WTC11 (cell line): ENCODE data around the gene ERAS. TPM values are rescaled to one million over a fixed set of nuclear protein-coding genes. Genes with fewer than 3 reads are reported as not detected.
"Not testable (repeated sequence)": the region's sequence is repeated elsewhere in the genome, so short reads cannot be mapped to it uniquely, and the experiment has no call there.

Experiments
- ATAC-seq: fragments of 200-7000 bp; cut with Tn5 transposase; 2 replicates; pipeline ENCODE4 v1.10.0; 2021; ENCODE audit warnings: mild to moderate bottlenecking, moderate library complexity
- CTCF ChIA-PET: fragments of 300-600 bp; sonication (Branson Sonifier 250); formaldehyde crosslinking; loops from one replicate; lab custom pipeline; 2021; ENCODE audit warnings: antibody characterized with exemption; lab: Charles Lee
- POLR2A ChIA-PET: fragments of 350-600 bp; sonication (Branson Sonifier 250); formaldehyde crosslinking; loops from one replicate; lab custom pipeline; 2021; ENCODE audit warnings: antibody characterized with exemption; lab: Charles Lee
- DNase-seq: peaks from one replicate; pipeline ENCODE4 v3.0.0; 2021; ENCODE audit warnings: low spot score
- H3K27ac Mint-ChIP-seq: 2 replicates; pipeline ENCODE4 v1.8.0; 2021; ENCODE audit warnings: mixed read lengths
- H3K27me3 Mint-ChIP-seq: 2 replicates; pipeline ENCODE4 v1.8.0; 2021; ENCODE audit warnings: low read depth, mild to moderate bottlenecking, moderate library complexity, mixed read lengths
- H3K36me3 Mint-ChIP-seq: 2 replicates; pipeline ENCODE4 v1.8.0; 2021; ENCODE audit warnings: mixed read lengths
- H3K4me1 Mint-ChIP-seq: 2 replicates; pipeline ENCODE4 v1.8.0; 2022; ENCODE audit warnings: mixed read lengths
- H3K4me3 Mint-ChIP-seq: 2 replicates; pipeline ENCODE4 v1.8.0; 2021; ENCODE audit warnings: mild to moderate bottlenecking, moderate library complexity, mixed read lengths
- H3K9me3 Mint-ChIP-seq: 2 replicates; pipeline ENCODE4 v1.8.0; 2021; ENCODE audit warnings: mixed read lengths
- ATF6 ChIP-seq: sonication (generic); formaldehyde crosslinking; IDR thresholded peaks from 2 replicates; pipeline ENCODE4 v1.8.1; 2023; ENCODE audit warnings: mild to moderate bottlenecking, missing genetic modification reagents
- CBFB ChIP-seq: sonication (generic); formaldehyde crosslinking; IDR thresholded peaks from 2 replicates; pipeline ENCODE4 v1.8.1; 2022; ENCODE audit warnings: mild to moderate bottlenecking, low read depth, missing genetic modification reagents
- CDX4 ChIP-seq: fragments of 250-450 bp; sonication (Bioruptor Pico); IDR thresholded peaks from 2 replicates; pipeline ENCODE4 v1.9.0; 2021; ENCODE audit warnings: moderate library complexity, mild to moderate bottlenecking, inconsistent platforms, borderline replicate concordance
- E2F4 ChIP-seq: sonication (generic); formaldehyde crosslinking; IDR thresholded peaks from 2 replicates; pipeline ENCODE4 v1.8.1; 2022; ENCODE audit warnings: low read depth, mild to moderate bottlenecking, moderate library complexity, missing genetic modification reagents, borderline replicate concordance
- ETV6 ChIP-seq: sonication (generic); formaldehyde crosslinking; IDR thresholded peaks from 2 replicates; pipeline ENCODE4 v1.8.1; 2022; ENCODE audit warnings: mild to moderate bottlenecking, missing genetic modification reagents
- JAZF1 ChIP-seq: fragments of 250-450 bp; sonication (Bioruptor Pico); IDR thresholded peaks from 2 replicates; pipeline ENCODE4 v1.9.0; 2021; ENCODE audit warnings: moderate library complexity, mild to moderate bottlenecking, inconsistent platforms
- NFYB ChIP-seq: sonication (generic); formaldehyde crosslinking; conservative IDR thresholded peaks from 2 replicates; pipeline ENCODE4 v1.8.0; 2022; ENCODE audit warnings: low read depth, missing genetic modification reagents
- NR1H2 ChIP-seq: sonication (generic); formaldehyde crosslinking; IDR thresholded peaks from 2 replicates; pipeline ENCODE4 v1.9.0; 2021; ENCODE audit warnings: mild to moderate bottlenecking, moderate library complexity, missing genetic modification reagents
- SMAD4 ChIP-seq: sonication (generic); formaldehyde crosslinking; IDR thresholded peaks from 2 replicates; pipeline ENCODE4 v1.8.0; 2022; ENCODE audit warnings: mild to moderate bottlenecking, missing genetic modification reagents
- ZNF219 ChIP-seq: sonication (generic); formaldehyde crosslinking; IDR thresholded peaks from 2 replicates; pipeline ENCODE4 v1.8.0; 2023; ENCODE audit warnings: missing genetic modification reagents, mild to moderate bottlenecking, borderline replicate concordance
- ZNF317 ChIP-seq: sonication (generic); formaldehyde crosslinking; IDR thresholded peaks from 2 replicates; pipeline ENCODE4 v1.8.1; 2023; ENCODE audit warnings: low read depth, mild to moderate bottlenecking, moderate library complexity, missing genetic modification reagents, borderline replicate concordance
- ZNF396 ChIP-seq: fragments of 250-450 bp; sonication (Bioruptor Pico); IDR thresholded peaks from 2 replicates; pipeline ENCODE4 v1.8.0; 2021; ENCODE audit warnings: mild to moderate bottlenecking, moderate library complexity, borderline replicate concordance
- ZSCAN18 ChIP-seq: fragments of 250-450 bp; sonication (Bioruptor Pico); IDR thresholded peaks from 2 replicates; pipeline ENCODE4 v2.1.2; 2022; ENCODE audit warnings: mild to moderate bottlenecking, moderate library complexity
- total RNA-seq: library from RNA; stranded (reverse); gene quantifications from 3 replicates; pipeline ENCODE4 v1.2.3, GENCODE V29; 2021

Gene ERAS
- total RNA-seq, 1 experiment from 2014 or later: not detected

- ChIA-PET CTCF (no interaction called here), POLR2A (no interaction called here)
- peaks cover 7% of the 10 kb centered on the region; the same call in 1 of the 2 replicates for H3K4me1 Mint-ChIP-seq
- H3K4me3 Mint-ChIP-seq: no peak overlapping the region
- no peaks in the 10 kb centered on the region for H3K36me3 Mint-ChIP-seq
- DNase-seq (no peak), ATAC-seq (no peak)
- H3K27me3 Mint-ChIP-seq: peaks cover 4% of the 10 kb centered on the region
- no peak overlapping the region for H3K27ac Mint-ChIP-seq
- TF ChIP-seq NFYB (CRISPR knock-in tag) (no peak), ZSCAN18 (no peak), SMAD4 (CRISPR knock-in tag) (no peak), CBFB (CRISPR knock-in tag) (no peak), JAZF1 (CRISPR knock-in tag) (no peak), NR1H2 (CRISPR knock-in tag) (no peak), ZNF317 (CRISPR knock-in tag) (no peak), ZNF396 (no peak), CDX4 (CRISPR knock-in tag) (no peak), ATF6 (no peak), ETV6 (CRISPR knock-in tag) (no peak), ZNF219 (CRISPR knock-in tag) (no peak), E2F4 (CRISPR knock-in tag) (no peak)
- H3K9me3 Mint-ChIP-seq: no peaks in the 10 kb centered on the region
Measured at GRCh38 chrX:48864210-48864609, 37.9 kb downstream of the ERAS start.

- H3K4me3 Mint-ChIP-seq, CTCF ChIA-PET, H3K36me3 Mint-ChIP-seq, H3K4me1 Mint-ChIP-seq, H3K27me3 Mint-ChIP-seq, POLR2A ChIA-PET, ATAC-seq, H3K9me3 Mint-ChIP-seq, H3K27ac Mint-ChIP-seq, DNase-seq: not testable (repeated sequence)
Measured at GRCh38 chrX:48872017-48872416, 45.7 kb downstream of the ERAS start.

- H3K4me1 Mint-ChIP-seq, ATAC-seq, H3K36me3 Mint-ChIP-seq, POLR2A ChIA-PET, H3K4me3 Mint-ChIP-seq, H3K27me3 Mint-ChIP-seq, H3K9me3 Mint-ChIP-seq, CTCF ChIA-PET, H3K27ac Mint-ChIP-seq, DNase-seq: not testable (repeated sequence)
Measured at GRCh38 chrX:48876944-48877343, 50.6 kb downstream of the ERAS start.

Other genes with a start within 250 kb of the ERAS start
- gene WDR13, start 229.0 kb upstream of the ERAS start, total RNA-seq: 28.0 to 37.4 TPM (median 30.4 TPM) in 3 replicates
- 0.79 to 1.6 TPM (median 0.96 TPM) in 3 replicates for gene WAS, start 142.7 kb upstream of the ERAS start, total RNA-seq
- gene SUV39H1, start 129.8 kb upstream of the ERAS start, total RNA-seq: 14.2 to 16.5 TPM (median 16.4 TPM) in 3 replicates
- 0.27 TPM in 1 of 3 replicates, not detected in the others for gene GLOD5, start 64.8 kb upstream of the ERAS start, total RNA-seq
- gene GATA1, start 39.9 kb upstream of the ERAS start, total RNA-seq: 0.25 to 0.27 TPM (median 0.26 TPM) in 3 replicates
- 58.5 to 60.3 TPM (median 59.2 TPM) in 3 replicates for gene HDAC6, start 24.4 kb upstream of the ERAS start, total RNA-seq
- gene PCSK1N, start 9.1 kb downstream of the ERAS start, total RNA-seq: 7.4 to 8.0 TPM (median 7.5 TPM) in 3 replicates
- gene TIMM17B, start 71.3 kb downstream of the ERAS start, total RNA-seq: 99.6 to 120 TPM (median 114 TPM) in 3 replicates
- gene PQBP1, start 71.4 kb downstream of the ERAS start, total RNA-seq: 79.4 to 81.2 TPM (median 81.2 TPM) in 3 replicates
- 18.0 to 21.0 TPM (median 20.2 TPM) in 3 replicates for gene SLC35A2, start 85.1 kb downstream of the ERAS start, total RNA-seq
- 146 to 184 TPM (median 182 TPM) in 3 replicates for gene PIM2, start 92.5 kb downstream of the ERAS start, total RNA-seq
- 50.9 to 52.6 TPM (median 51.1 TPM) in 3 replicates for gene OTUD5, start 131.1 kb downstream of the ERAS start, total RNA-seq
- gene KCND1, start 145.3 kb downstream of the ERAS start, total RNA-seq: 4.9 to 5.4 TPM (median 5.2 TPM) in 3 replicates
- gene GRIPAP1, start 175.8 kb downstream of the ERAS start, total RNA-seq: 60.0 to 70.7 TPM (median 60.9 TPM) in 3 replicates
- 46.4 to 51.2 TPM (median 50.0 TPM) in 3 replicates for gene TFE3, start 216.8 kb downstream of the ERAS start, total RNA-seq
- 13.0 to 15.2 TPM (median 14.4 TPM) in 3 replicates for gene CCDC120, start 232.5 kb downstream of the ERAS start, total RNA-seq
- 14.8 to 16.1 TPM (median 15.0 TPM) in 3 replicates for gene PRAF2, start 247.5 kb downstream of the ERAS start, total RNA-seq